ENCODE measurements around the gene DDX6.
"Not testable (repeated sequence)": the region's sequence is repeated elsewhere in the genome, so short reads cannot be mapped to it uniquely, and the experiment has no call there.

The DDX6 gene

GRCh38 chr11:118791961-118792569 is 1.1 kb upstream of the DDX6 start:
- DNase-seq (ENCODE audit: low spot score) = peak; percentile 15

- DNase-seq (ENCODE audit: low spot score) = peak; percentile 87
Observed at GRCh38 chr11:118790357-118791110, 430 bp downstream of the DDX6 start.

GRCh38 chr11:118789501-118790356 is 1.2 kb downstream of the DDX6 start:
- DNase-seq (ENCODE audit: low spot score) = peak; percentile 64

GRCh38 chr11:118786657-118787056 is 4.3 kb downstream of the DDX6 start:
- no peak for DNase-seq (ENCODE audit: low spot score)

GRCh38 chr11:118785362-118785761 is 5.6 kb downstream of the DDX6 start:
- no peak for DNase-seq (ENCODE audit: low spot score)

- no peak for DNase-seq (ENCODE audit: low spot score)
Observed at GRCh38 chr11:118783724-118784495, 7.1 kb downstream of the DDX6 start.

GRCh38 chr11:118783324-118783723 is 7.6 kb downstream of the DDX6 start:
- not testable (repeated sequence) for DNase-seq (ENCODE audit: low spot score)

- DNase-seq (ENCODE audit: low spot score) = no peak
Observed at GRCh38 chr11:118778898-118779297, 12.1 kb downstream of the DDX6 start.

- DNase-seq (ENCODE audit: low spot score) = no peak
Observed at GRCh38 chr11:118774032-118774431, 16.9 kb downstream of the DDX6 start.

GRCh38 chr11:118771547-118772288 is 19.2 kb downstream of the DDX6 start:
- DNase-seq (ENCODE audit: low spot score) = peak; percentile 13

GRCh38 chr11:118768690-118769089 is 22.3 kb downstream of the DDX6 start:
- DNase-seq (ENCODE audit: low spot score) = no peak

- DNase-seq (ENCODE audit: low spot score) = no peak
Observed at GRCh38 chr11:118766035-118766434, 24.9 kb downstream of the DDX6 start.

- DNase-seq (ENCODE audit: low spot score) = not testable (repeated sequence)
Observed at GRCh38 chr11:118765095-118765691, 25.8 kb downstream of the DDX6 start.

- DNase-seq (ENCODE audit: low spot score) = no peak
Observed at GRCh38 chr11:118763041-118763440, 27.9 kb downstream of the DDX6 start.

GRCh38 chr11:118761981-118762380 is 29.0 kb downstream of the DDX6 start:
- DNase-seq (ENCODE audit: low spot score) = peak; percentile 24

GRCh38 chr11:118757876-118758399 is 33.0 kb downstream of the DDX6 start:
- DNase-seq (ENCODE audit: low spot score) = peak; percentile 50

GRCh38 chr11:118752654-118753053 is 38.3 kb downstream of the DDX6 start:
- no peak for DNase-seq (ENCODE audit: low spot score)

GRCh38 chr11:118749429-118749828 is 41.5 kb downstream of the DDX6 start:
- DNase-seq (ENCODE audit: low spot score) = no peak

GRCh38 chr11:118748056-118748455 is 42.9 kb downstream of the DDX6 start:
- DNase-seq (ENCODE audit: low spot score) = no peak

- no peak for DNase-seq (ENCODE audit: low spot score)
Observed at GRCh38 chr11:118746988-118747585, 43.9 kb downstream of the DDX6 start.

All from putamen (tissue), 1 donor.